HG03060 (cell line): ENCODE results near the gene SLC25A22.
A peak's percentile ranks its signal among the peaks of the same experiment; 100 is the strongest.

Experiments used
- ATAC-seq: cut with Tn5 transposase; IDR thresholded peaks from one replicate; pipeline ENCODE4 v1.9.1; 2021; ENCODE audit warnings: low read depth, moderate number of reproducible peaks; ENCODE audit not compliant: unreplicated experiment

Gene SLC25A22

GRCh38 chr11:798093-798713, at the start of gene SLC25A22:
Gene SLC25A22 (minus strand): TSS chr11:798281. CDS start chr11:795006, 3,275 bp downstream.
- peak; percentile 29 for ATAC-seq

- no peak for ATAC-seq
Observed at GRCh38 chr11:847876-848275, 49.8 kb upstream of the SLC25A22 start.

GRCh38 chr11:846496-847098, 48.5 kb upstream of the SLC25A22 start:
- no peak for ATAC-seq

- no peak for ATAC-seq
Observed at GRCh38 chr11:845872-846495, 47.9 kb upstream of the SLC25A22 start.

- ATAC-seq = no peak
Observed at GRCh38 chr11:844693-845644, 46.9 kb upstream of the SLC25A22 start.

GRCh38 chr11:843818-844692, 46.0 kb upstream of the SLC25A22 start:
- no peak for ATAC-seq

GRCh38 chr11:843086-843734, 45.1 kb upstream of the SLC25A22 start:
- ATAC-seq = no peak

- peak; percentile 30 for ATAC-seq
Observed at GRCh38 chr11:842370-843002, 44.4 kb upstream of the SLC25A22 start, which contains the start of the genes POLR2L and TSPAN4. Gene POLR2L (minus strand): TSS chr11:842529. CDS start chr11:842508, 21 bp downstream. Gene TSPAN4 (plus strand): TSS chr11:842852. CDS start chr11:850305, 7,453 bp downstream.

- no peak for ATAC-seq
Observed at GRCh38 chr11:841981-842369, 43.9 kb upstream of the SLC25A22 start.

GRCh38 chr11:839875-840617, 42.0 kb upstream of the SLC25A22 start:
- ATAC-seq = no peak

- ATAC-seq = no peak
Observed at GRCh38 chr11:839280-839623, 41.2 kb upstream of the SLC25A22 start.

GRCh38 chr11:838441-839279, 40.6 kb upstream of the SLC25A22 start:
- ATAC-seq = no peak

- no peak for ATAC-seq
Observed at GRCh38 chr11:837990-838307, 39.9 kb upstream of the SLC25A22 start.

- ATAC-seq = no peak
Observed at GRCh38 chr11:837189-837989, 39.3 kb upstream of the SLC25A22 start.

- no peak for ATAC-seq
Observed at GRCh38 chr11:836700-837099, 38.6 kb upstream of the SLC25A22 start.

- ATAC-seq = no peak
Observed at GRCh38 chr11:836274-836673, 38.2 kb upstream of the SLC25A22 start.
